Measurements from ENCODE around the gene NVL. TPM values are rescaled to one million over a fixed set of nuclear protein-coding genes. Genes with fewer than 3 reads are reported as not detected.
"Not testable (repeated sequence)": the region's sequence is repeated elsewhere in the genome, so short reads cannot be mapped to it uniquely, and the experiment has no call there.

Gene NVL
- total RNA-seq, 1 donor from 2014 or later, result 36.2 TPM

- Histone ChIP-seq H4K20me1 (ENCODE audit: insufficient read depth, low read length) (peaks cover 15% of the 10 kb centered on the region), H3K27ac (ENCODE audit: low read depth, low read length) (no peak overlapping the region), H3K4me3 (ENCODE audit: insufficient read depth, low read depth, low read length) (no peak overlapping the region), H3K9ac (ENCODE audit: low read length) (no peak overlapping the region), H3K4me1 (ENCODE audit: insufficient read depth, low read length) (peaks cover 8% of the 10 kb centered on the region), H3K9me3 (ENCODE audit: insufficient read depth, low read depth, low read length) (no peaks in the 10 kb centered on the region), H3K27me3 (ENCODE audit: insufficient read depth, low read length) (no peaks in the 10 kb centered on the region), H2AFZ (ENCODE audit: low read depth, low read length) (no peak overlapping the region), H3K79me2 (ENCODE audit: insufficient read depth, low read length) (peaks cover 19% of the 10 kb centered on the region), H3K4me2 (ENCODE audit: low read length) (no peak overlapping the region), H3K36me3 (ENCODE audit: insufficient read depth, low read length) (no peaks in the 10 kb centered on the region)
- H3K27ac Mint-ChIP-seq (ENCODE audit: unreplicated experiment), result no peak overlapping the region
- TF ChIP-seq EZH2 (IDR thresholded peaks at IDR 0.05; ENCODE audit: insufficient read depth, low read length), result no peak
- H3K4me1 Mint-ChIP-seq (ENCODE audit: low read depth, unreplicated experiment), result peaks cover 14% of the 10 kb centered on the region
- no peaks in the 10 kb centered on the region for H3K9me3 Mint-ChIP-seq (ENCODE audit: unreplicated experiment)
- FAIRE-seq (no peak), DNase-seq (ENCODE audit: low read depth) (no peak)
- no peaks in the 10 kb centered on the region for H3K27me3 Mint-ChIP-seq (ENCODE audit: low read depth, unreplicated experiment)
- no peaks in the 10 kb centered on the region for H3K36me3 Mint-ChIP-seq (ENCODE audit: low read depth, unreplicated experiment)
- no peak overlapping the region for H3K4me3 Mint-ChIP-seq (ENCODE audit: unreplicated experiment)
Observed at GRCh38 chr1:224353975-224354925, 24.3 kb upstream of the NVL start.

DNA sequence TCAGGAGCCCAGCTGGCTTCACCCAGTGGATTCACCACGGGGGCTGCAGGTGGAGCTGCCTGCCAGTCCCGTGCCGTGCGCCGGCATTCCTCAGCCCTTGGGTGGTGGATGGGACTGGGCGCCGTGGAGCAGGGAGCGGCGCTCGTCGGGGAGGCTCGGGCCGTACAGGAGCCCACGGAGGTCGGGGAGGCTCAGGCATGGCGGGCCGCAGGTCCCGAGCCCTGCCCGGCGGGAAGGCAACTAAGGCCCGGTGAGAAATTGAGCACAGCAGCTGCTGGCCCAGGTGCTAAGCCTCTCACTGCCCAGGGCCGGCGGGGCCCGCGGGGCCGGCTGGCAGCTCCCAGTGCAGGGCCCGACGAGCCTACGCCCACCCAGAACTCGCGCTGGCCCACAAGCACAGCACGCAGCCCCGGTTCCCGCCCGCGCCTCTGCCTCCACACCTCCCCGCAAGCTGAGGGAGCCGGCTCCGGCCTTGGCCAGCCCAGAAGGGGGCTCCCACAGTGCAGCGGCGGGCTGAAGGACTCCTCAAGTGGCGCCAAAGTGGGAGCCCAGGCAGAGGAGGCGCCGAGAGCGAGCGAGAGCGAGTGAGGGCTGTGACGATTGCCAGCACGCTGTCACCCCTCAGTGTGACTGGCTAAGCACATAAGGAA is 22.6 kb upstream of the NVL start:
- not testable (repeated sequence) for FAIRE-seq; H3K27ac ChIP-seq (ENCODE audit: low read depth, low read length); H3K9ac ChIP-seq (ENCODE audit: low read length); H3K79me2 ChIP-seq (ENCODE audit: insufficient read depth, low read length); DNase-seq (ENCODE audit: low read depth); H3K27me3 Mint-ChIP-seq (ENCODE audit: low read depth, unreplicated experiment); H3K4me1 ChIP-seq (ENCODE audit: insufficient read depth, low read length); H3K27me3 ChIP-seq (ENCODE audit: insufficient read depth, low read length); H3K36me3 ChIP-seq (ENCODE audit: insufficient read depth, low read length); H3K4me2 ChIP-seq (ENCODE audit: low read length); H3K4me1 Mint-ChIP-seq (ENCODE audit: low read depth, unreplicated experiment); H3K36me3 Mint-ChIP-seq (ENCODE audit: low read depth, unreplicated experiment); H3K4me3 ChIP-seq (ENCODE audit: insufficient read depth, low read depth, low read length); H3K4me3 Mint-ChIP-seq (ENCODE audit: unreplicated experiment); H4K20me1 ChIP-seq (ENCODE audit: insufficient read depth, low read length); H3K9me3 Mint-ChIP-seq (ENCODE audit: unreplicated experiment); H2AFZ ChIP-seq (ENCODE audit: low read depth, low read length); H3K27ac Mint-ChIP-seq (ENCODE audit: unreplicated experiment); H3K9me3 ChIP-seq (ENCODE audit: insufficient read depth, low read depth, low read length)

- H3K9me3 ChIP-seq (ENCODE audit: insufficient read depth, low read depth, low read length); H3K4me1 ChIP-seq (ENCODE audit: insufficient read depth, low read length); H3K4me3 Mint-ChIP-seq (ENCODE audit: unreplicated experiment); H4K20me1 ChIP-seq (ENCODE audit: insufficient read depth, low read length); H3K27ac ChIP-seq (ENCODE audit: low read depth, low read length); H3K36me3 Mint-ChIP-seq (ENCODE audit: low read depth, unreplicated experiment); H3K4me3 ChIP-seq (ENCODE audit: insufficient read depth, low read depth, low read length); H3K27me3 Mint-ChIP-seq (ENCODE audit: low read depth, unreplicated experiment); H2AFZ ChIP-seq (ENCODE audit: low read depth, low read length); H3K9me3 Mint-ChIP-seq (ENCODE audit: unreplicated experiment); H3K27ac Mint-ChIP-seq (ENCODE audit: unreplicated experiment); H3K36me3 ChIP-seq (ENCODE audit: insufficient read depth, low read length); H3K79me2 ChIP-seq (ENCODE audit: insufficient read depth, low read length); DNase-seq (ENCODE audit: low read depth); H3K4me2 ChIP-seq (ENCODE audit: low read length); H3K27me3 ChIP-seq (ENCODE audit: insufficient read depth, low read length); FAIRE-seq; H3K4me1 Mint-ChIP-seq (ENCODE audit: low read depth, unreplicated experiment); H3K9ac ChIP-seq (ENCODE audit: low read length): not testable (repeated sequence)
Observed at GRCh38 chr1:224349716-224350115, 19.7 kb upstream of the NVL start.

DNA sequence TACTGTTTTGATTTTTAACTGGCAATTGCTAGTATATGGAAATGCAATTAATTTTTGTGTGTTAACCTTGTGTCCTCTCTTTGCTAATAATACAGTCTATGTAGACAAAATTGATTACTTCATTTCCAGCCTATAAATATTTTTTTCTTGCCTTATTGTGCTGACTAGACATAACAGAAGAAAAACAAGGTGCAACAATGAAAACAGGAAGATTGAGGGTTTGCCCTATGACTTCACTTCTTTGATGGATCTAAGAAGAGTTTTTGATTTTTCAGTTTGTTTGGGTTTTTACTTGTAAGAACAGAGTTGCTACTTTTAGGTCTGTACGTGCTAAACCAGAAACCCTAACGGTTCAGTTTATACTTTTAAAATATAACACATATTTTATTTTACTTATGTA is 18.2 kb upstream of the NVL start:
- Histone ChIP-seq H3K27ac (ENCODE audit: low read depth, low read length) (no peak overlapping the region), H3K36me3 (ENCODE audit: insufficient read depth, low read length) (no peaks in the 10 kb centered on the region), H3K4me1 (ENCODE audit: insufficient read depth, low read length) (no peaks in the 10 kb centered on the region), H3K4me2 (ENCODE audit: low read length) (no peak overlapping the region), H3K4me3 (ENCODE audit: insufficient read depth, low read depth, low read length) (no peak overlapping the region), H3K79me2 (ENCODE audit: insufficient read depth, low read length) (no peaks in the 10 kb centered on the region), H2AFZ (ENCODE audit: low read depth, low read length) (no peak overlapping the region), H4K20me1 (ENCODE audit: insufficient read depth, low read length) (no peaks in the 10 kb centered on the region), H3K9ac (ENCODE audit: low read length) (no peak overlapping the region), H3K27me3 (ENCODE audit: insufficient read depth, low read length) (no peaks in the 10 kb centered on the region), H3K9me3 (ENCODE audit: insufficient read depth, low read depth, low read length) (peaks cover 6% of the 10 kb centered on the region)
- Mint-ChIP-seq H3K4me3 (ENCODE audit: unreplicated experiment) (no peak overlapping the region), H3K36me3 (ENCODE audit: low read depth, unreplicated experiment) (no peaks in the 10 kb centered on the region), H3K9me3 (ENCODE audit: unreplicated experiment) (peaks cover 7% of the 10 kb centered on the region), H3K27ac (ENCODE audit: unreplicated experiment) (no peak overlapping the region), H3K27me3 (ENCODE audit: low read depth, unreplicated experiment) (no peaks in the 10 kb centered on the region), H3K4me1 (ENCODE audit: low read depth, unreplicated experiment) (no peaks in the 10 kb centered on the region)
- no peak for FAIRE-seq
- TF ChIP-seq, protein P1, sequence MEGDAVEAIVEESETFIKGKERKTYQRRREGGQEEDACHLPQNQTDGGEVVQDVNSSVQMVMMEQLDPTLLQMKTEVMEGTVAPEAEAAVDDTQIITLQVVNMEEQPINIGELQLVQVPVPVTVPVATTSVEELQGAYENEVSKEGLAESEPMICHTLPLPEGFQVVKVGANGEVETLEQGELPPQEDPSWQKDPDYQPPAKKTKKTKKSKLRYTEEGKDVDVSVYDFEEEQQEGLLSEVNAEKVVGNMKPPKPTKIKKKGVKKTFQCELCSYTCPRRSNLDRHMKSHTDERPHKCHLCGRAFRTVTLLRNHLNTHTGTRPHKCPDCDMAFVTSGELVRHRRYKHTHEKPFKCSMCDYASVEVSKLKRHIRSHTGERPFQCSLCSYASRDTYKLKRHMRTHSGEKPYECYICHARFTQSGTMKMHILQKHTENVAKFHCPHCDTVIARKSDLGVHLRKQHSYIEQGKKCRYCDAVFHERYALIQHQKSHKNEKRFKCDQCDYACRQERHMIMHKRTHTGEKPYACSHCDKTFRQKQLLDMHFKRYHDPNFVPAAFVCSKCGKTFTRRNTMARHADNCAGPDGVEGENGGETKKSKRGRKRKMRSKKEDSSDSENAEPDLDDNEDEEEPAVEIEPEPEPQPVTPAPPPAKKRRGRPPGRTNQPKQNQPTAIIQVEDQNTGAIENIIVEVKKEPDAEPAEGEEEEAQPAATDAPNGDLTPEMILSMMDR (IDR thresholded peaks at IDR 0.05; ENCODE audit: insufficient read depth, low read depth, low read length), result no peak
- TF ChIP-seq EZH2 (IDR thresholded peaks at IDR 0.05; ENCODE audit: insufficient read depth, low read length), result no peak
- DNase-seq (ENCODE audit: low read depth), result no peak

All from astrocyte (in vitro differentiated cells and primary cell).